Measurements from ENCODE around the gene DENND5A.

Gene DENND5A

GRCh38 chr11:9094420-9094819 lies 170.7 kb downstream of the DENND5A start:
- no peak for TF ChIP-seq SIN3A (IDR thresholded peaks at IDR 0.05; ENCODE audit: borderline replicate concordance, insufficient read depth, low read length)
- TF ChIP-seq TAF1 (IDR thresholded peaks at IDR 0.05; ENCODE audit: borderline replicate concordance, insufficient read depth, low read length) = no peak
- TF ChIP-seq REST (IDR thresholded peaks at IDR 0.05; ENCODE audit: insufficient read depth in 1 of 2, low read depth in 2 of 2, low read length in 2 of 2) = no peak
- TF ChIP-seq FOXP2 (optimal IDR thresholded peaks at IDR 0.05; ENCODE audit: borderline replicate concordance, extremely low read depth, extremely low read length, insufficient read depth) = no peak
- TF ChIP-seq POLR2AphosphoS5 (IDR thresholded peaks at IDR 0.05; ENCODE audit: low read depth, low read length) = no peak

DNA sequence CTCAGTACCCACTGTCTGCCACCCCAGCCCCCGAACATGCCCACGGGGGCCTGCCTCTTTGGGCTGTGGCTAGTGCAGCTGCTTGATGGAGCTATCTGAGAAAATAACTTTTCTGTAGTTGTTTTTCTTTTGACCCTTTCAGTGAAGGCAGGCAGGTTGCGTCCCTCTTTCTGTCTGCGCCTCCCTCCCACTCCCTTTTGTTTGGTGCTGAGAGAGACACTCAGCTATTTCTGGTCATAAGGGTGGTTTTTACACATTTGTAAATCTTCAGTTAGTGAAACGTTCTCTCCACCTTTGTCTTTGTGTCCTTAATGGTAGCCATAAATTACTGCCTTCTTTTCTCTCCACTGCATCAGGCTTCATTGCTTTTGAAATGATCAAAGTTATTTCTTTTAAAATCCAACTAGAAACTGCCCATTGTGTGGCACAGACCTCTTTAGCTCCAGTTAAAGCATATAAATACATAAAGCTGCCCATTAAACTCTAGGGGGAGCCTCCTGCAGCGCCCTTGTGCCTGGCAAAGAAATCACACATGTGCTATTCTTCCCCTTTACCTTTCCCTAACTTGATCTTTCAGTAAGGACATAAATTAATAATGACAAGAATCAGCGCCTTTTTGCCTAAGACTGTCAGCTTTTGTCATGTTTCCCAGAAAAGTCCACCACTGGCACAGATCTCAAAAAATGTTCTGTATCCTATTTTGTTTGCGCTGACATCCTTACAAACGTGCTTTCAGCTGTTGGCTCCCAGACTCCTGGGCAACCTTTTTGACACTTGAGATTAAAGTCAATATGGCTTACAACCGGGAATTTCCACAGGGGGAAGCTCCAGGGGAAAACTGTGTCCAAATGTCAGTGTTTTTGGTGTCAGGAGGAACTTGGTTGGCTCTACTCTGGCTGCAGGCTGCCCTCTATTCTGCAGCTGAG lies 172.0 kb downstream of the DENND5A start:
- no peak for TF ChIP-seq POLR2AphosphoS5 (IDR thresholded peaks at IDR 0.05; ENCODE audit: low read depth, low read length)
- no peak for TF ChIP-seq FOXP2 (optimal IDR thresholded peaks at IDR 0.05; ENCODE audit: borderline replicate concordance, extremely low read depth, extremely low read length, insufficient read depth)
- TF ChIP-seq REST (IDR thresholded peaks at IDR 0.05; ENCODE audit: insufficient read depth in 1 of 2, low read depth in 2 of 2, low read length in 2 of 2) = no peak
- no peak for TF ChIP-seq SIN3A (IDR thresholded peaks at IDR 0.05; ENCODE audit: borderline replicate concordance, insufficient read depth, low read length)
- TF ChIP-seq TAF1 (IDR thresholded peaks at IDR 0.05; ENCODE audit: borderline replicate concordance, insufficient read depth, low read length) = no peak

DNA sequence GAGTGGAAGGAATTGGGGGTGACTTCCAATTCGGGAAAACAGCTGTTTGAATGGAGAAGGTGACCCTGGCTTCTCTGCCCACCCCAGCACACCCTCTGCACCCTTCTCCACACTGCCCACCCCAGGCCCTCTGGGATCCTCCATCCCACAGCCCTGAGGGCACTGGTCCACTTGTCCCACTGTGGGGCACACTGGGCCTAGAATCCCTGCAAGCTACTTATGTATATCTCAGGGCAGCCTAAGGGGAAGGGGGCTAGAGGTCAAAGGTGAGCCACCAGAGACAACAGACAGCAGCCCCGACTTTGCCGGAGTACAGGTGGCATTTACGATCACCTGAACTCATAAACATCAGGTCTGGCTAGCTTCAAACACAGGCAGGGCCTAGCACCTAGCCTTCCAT lies 173.1 kb downstream of the DENND5A start:
- TF ChIP-seq POLR2AphosphoS5 (IDR thresholded peaks at IDR 0.05; ENCODE audit: low read depth, low read length) (no peak), REST (IDR thresholded peaks at IDR 0.05; ENCODE audit: insufficient read depth in 1 of 2, low read depth in 2 of 2, low read length in 2 of 2) (no peak), FOXP2 (optimal IDR thresholded peaks at IDR 0.05; ENCODE audit: borderline replicate concordance, extremely low read depth, extremely low read length, insufficient read depth) (no peak)

- no peak for TF ChIP-seq REST (IDR thresholded peaks at IDR 0.05; ENCODE audit: insufficient read depth in 1 of 2, low read depth in 2 of 2, low read length in 2 of 2)
- TF ChIP-seq SIN3A (IDR thresholded peaks at IDR 0.05; ENCODE audit: borderline replicate concordance, insufficient read depth, low read length) = no peak
- no peak for TF ChIP-seq TAF1 (IDR thresholded peaks at IDR 0.05; ENCODE audit: borderline replicate concordance, insufficient read depth, low read length)
- no peak for TF ChIP-seq FOXP2 (optimal IDR thresholded peaks at IDR 0.05; ENCODE audit: borderline replicate concordance, extremely low read depth, extremely low read length, insufficient read depth)
Measured at GRCh38 chr11:9091044-9091922, 173.9 kb downstream of the DENND5A start, which contains the start of gene SCUBE2. SCUBE2 (minus strand) TSS chr11:9091599; CDS start chr11:9091528, 71 bp downstream.

All from PFSK-1 (cell line).